HEK293 (cell line): ENCODE measurements around the gene XPNPEP1.
A peak's percentile ranks its signal among the peaks of the same experiment; 100 is the strongest.

Source experiments
- CTCF ChIA-PET: fragments of 350-600 bp; formaldehyde crosslinking; extraction: SDS; loops from one replicate; lab custom pipeline; 2021; ENCODE audit warnings: antibody characterized with exemption; lab: Yijun Ruan, JAX
- POLR2A ChIA-PET: fragments of 300-600 bp; formaldehyde crosslinking; extraction: SDS; loops from one replicate; lab custom pipeline; 2020; ENCODE audit warnings: antibody characterized with exemption, inconsistent platforms; lab: Yijun Ruan, JAX
- H3K27ac ChIP-seq: fragments of 200-500 bp; sonication (Bioruptor generic); 2 replicates; pipeline ENCODE4 v1.5.1; 2014; ENCODE audit warnings: low read depth, low read length, control low read depth, inconsistent platforms; ENCODE audit errors: extremely low read depth
- H3K36me3 ChIP-seq, 2 experiments: fragments of 200-500 bp in 1 of 2; sonication (Bioruptor generic) in 1 of 2; 1 replicate in 1 of 2; 2 replicates in 1 of 2; pipeline ENCODE4 v1.5.1; 2014 to 2017; ENCODE audit warnings: inconsistent platforms in 2 of 2, low read length in 2 of 2; ENCODE audit not compliant: control insufficient read depth in 2 of 2, insufficient read depth in 1 of 2
- H3K4me1 ChIP-seq: fragments of 200-500 bp; sonication (Bioruptor generic); 2 replicates; pipeline ENCODE4 v1.5.1; 2014; ENCODE audit warnings: mild to moderate bottlenecking, low read length, inconsistent platforms; ENCODE audit not compliant: control insufficient read depth, insufficient read depth
- H3K4me3 ChIP-seq: 2 replicates; pipeline ENCODE4 v1.5.1; 2011; ENCODE audit warnings: low read depth, mild to moderate bottlenecking, control low read depth, low read length, moderate library complexity
- H3K9me3 ChIP-seq: fragments of 200-500 bp; sonication (Bioruptor generic); 2 replicates; pipeline ENCODE4 v1.5.1; 2014; ENCODE audit warnings: low read depth, low read length, inconsistent platforms; ENCODE audit not compliant: control insufficient read depth, insufficient read depth
- HOXC10 ChIP-seq: sonication (generic); formaldehyde crosslinking; IDR thresholded peaks from 2 replicates; pipeline ENCODE4 v1.8.1; 2023; ENCODE audit warnings: mild to moderate bottlenecking, missing genetic modification reagents
- OVOL3 ChIP-seq: fragments of 450-650 bp; formaldehyde crosslinking; IDR thresholded peaks from 2 replicates; pipeline ENCODE4 v1.5.1; 2016; ENCODE audit warnings: missing biosample characterization, missing genetic modification characterization
- PRDM10 ChIP-seq: fragments of 450-650 bp; formaldehyde crosslinking; IDR thresholded peaks from 2 replicates; pipeline ENCODE4 v1.5.1; 2016; ENCODE audit warnings: missing biosample characterization, missing genetic modification characterization
- TCF7L2 ChIP-seq: IDR thresholded peaks from 2 replicates; pipeline ENCODE4 v1.6.1; 2011; ENCODE audit warnings: low read depth, mild to moderate bottlenecking, inconsistent platforms, low read length, moderate library complexity, borderline replicate concordance
- YY1 ChIP-seq: fragments of 450-650 bp; formaldehyde crosslinking; IDR thresholded peaks from 2 replicates; pipeline ENCODE4 v1.5.1; 2018; ENCODE audit warnings: missing biosample characterization, missing genetic modification characterization
- ZBTB49 ChIP-seq: fragments of 450-650 bp; formaldehyde crosslinking; IDR thresholded peaks from 2 replicates; pipeline ENCODE4 v1.5.1; 2016; ENCODE audit warnings: missing biosample characterization, missing genetic modification characterization, low read depth
- ZNF10 ChIP-seq: fragments of 450-650 bp; formaldehyde crosslinking; IDR thresholded peaks from 2 replicates; pipeline ENCODE4 v1.5.1; 2017; ENCODE audit warnings: missing biosample characterization, missing genetic modification characterization
- ZNF148 ChIP-seq: fragments of 450-650 bp; formaldehyde crosslinking; IDR thresholded peaks from 2 replicates; pipeline ENCODE4 v1.5.0; 2017; ENCODE audit warnings: missing biosample characterization, missing genetic modification characterization, borderline replicate concordance
- ZNF157 ChIP-seq: fragments of 450-650 bp; formaldehyde crosslinking; IDR thresholded peaks from 2 replicates; pipeline ENCODE4 v1.5.1; 2016; ENCODE audit warnings: missing biosample characterization, missing genetic modification characterization
- ZNF292 ChIP-seq: fragments of 450-650 bp; formaldehyde crosslinking; IDR thresholded peaks from 2 replicates; pipeline ENCODE4 v1.5.1; 2016; ENCODE audit warnings: low read depth, missing biosample characterization, missing genetic modification characterization, borderline replicate concordance
- ZNF521 ChIP-seq: fragments of 450-650 bp; formaldehyde crosslinking; IDR thresholded peaks from 2 replicates; pipeline ENCODE4 v1.5.1; 2017; ENCODE audit warnings: missing biosample characterization, mild to moderate bottlenecking, missing genetic modification characterization
- ZNF530 ChIP-seq: fragments of 450-650 bp; formaldehyde crosslinking; IDR thresholded peaks from 2 replicates; pipeline ENCODE4 v1.5.1; 2016; ENCODE audit warnings: low read depth, missing biosample characterization, missing genetic modification characterization
- ZNF776 ChIP-seq: fragments of 450-650 bp; formaldehyde crosslinking; IDR thresholded peaks from 2 replicates; pipeline ENCODE4 v1.5.0; 2017; ENCODE audit warnings: missing biosample characterization, missing genetic modification characterization, borderline replicate concordance
- ZNF777 ChIP-seq: fragments of 450-650 bp; formaldehyde crosslinking; IDR thresholded peaks from 2 replicates; pipeline ENCODE4 v1.5.1; 2017; ENCODE audit warnings: missing biosample characterization, missing genetic modification characterization, borderline replicate concordance
- ZSCAN18 ChIP-seq: fragments of 450-650 bp; formaldehyde crosslinking; IDR thresholded peaks from 2 replicates; pipeline ENCODE4 v1.5.1; 2016; ENCODE audit warnings: missing biosample characterization, missing genetic modification characterization
- TF ChIP-seq, protein P1 (sequence below): IDR thresholded peaks from 2 replicates; pipeline ENCODE4 v1.6.1; 2011; ENCODE audit warnings: mild to moderate bottlenecking, low read depth, low read length, borderline replicate concordance

Gene XPNPEP1

DNA sequence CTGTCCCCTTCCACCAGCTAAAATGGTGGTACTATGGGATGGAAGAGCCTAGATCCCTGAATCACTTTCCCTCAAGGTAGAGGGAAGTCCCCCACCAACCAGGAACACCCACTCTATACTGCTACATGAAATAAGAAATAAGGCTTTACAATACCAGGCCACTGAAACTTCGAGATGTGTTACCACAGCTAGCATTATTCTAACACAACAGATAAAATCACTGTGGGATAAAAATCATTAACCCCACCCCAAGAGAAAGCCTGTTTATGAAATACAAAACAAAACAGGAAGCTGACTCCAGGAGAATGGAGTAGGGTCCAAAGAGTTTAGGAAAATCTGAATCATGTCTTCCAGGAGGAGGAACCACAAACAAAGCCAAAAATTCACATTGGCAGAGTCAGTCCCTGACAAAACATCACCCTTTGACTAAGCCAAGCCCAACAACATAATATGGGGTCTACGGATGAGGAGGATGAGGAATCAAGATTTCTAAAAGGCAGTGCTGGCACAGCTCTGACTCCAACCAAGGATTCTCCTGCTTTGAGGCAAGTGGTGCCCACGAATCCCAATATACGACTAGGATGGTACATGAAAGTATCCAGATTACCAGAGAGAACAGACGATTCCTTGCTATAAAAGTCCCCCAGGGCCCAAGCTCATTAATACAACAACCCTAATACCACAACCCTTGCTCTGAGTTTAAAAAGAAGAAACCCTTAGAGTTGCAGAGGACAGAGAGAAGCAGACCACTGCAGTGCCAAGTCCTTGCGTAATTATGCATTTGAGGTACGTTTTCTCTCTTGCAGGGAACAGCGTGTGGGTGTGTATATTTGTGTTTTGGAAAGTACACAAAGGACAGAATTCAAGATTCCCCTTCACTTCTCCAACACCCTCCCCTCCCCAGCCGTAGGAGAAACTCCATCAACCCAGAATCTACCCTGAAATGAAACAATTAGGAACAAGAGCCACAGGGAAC is 23.7 kb downstream of the XPNPEP1 start (continued):
- TF ChIP-seq, protein P1, sequence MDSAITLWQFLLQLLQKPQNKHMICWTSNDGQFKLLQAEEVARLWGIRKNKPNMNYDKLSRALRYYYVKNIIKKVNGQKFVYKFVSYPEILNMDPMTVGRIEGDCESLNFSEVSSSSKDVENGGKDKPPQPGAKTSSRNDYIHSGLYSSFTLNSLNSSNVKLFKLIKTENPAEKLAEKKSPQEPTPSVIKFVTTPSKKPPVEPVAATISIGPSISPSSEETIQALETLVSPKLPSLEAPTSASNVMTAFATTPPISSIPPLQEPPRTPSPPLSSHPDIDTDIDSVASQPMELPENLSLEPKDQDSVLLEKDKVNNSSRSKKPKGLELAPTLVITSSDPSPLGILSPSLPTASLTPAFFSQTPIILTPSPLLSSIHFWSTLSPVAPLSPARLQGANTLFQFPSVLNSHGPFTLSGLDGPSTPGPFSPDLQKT, result no peak
- TF ChIP-seq ZNF521 (tag by site-specific recombination) (no peak), OVOL3 (tag by site-specific recombination) (no peak), ZBTB49 (tag by site-specific recombination) (no peak), HOXC10 (no peak), YY1 (tag by site-specific recombination) (no peak)

DNA sequence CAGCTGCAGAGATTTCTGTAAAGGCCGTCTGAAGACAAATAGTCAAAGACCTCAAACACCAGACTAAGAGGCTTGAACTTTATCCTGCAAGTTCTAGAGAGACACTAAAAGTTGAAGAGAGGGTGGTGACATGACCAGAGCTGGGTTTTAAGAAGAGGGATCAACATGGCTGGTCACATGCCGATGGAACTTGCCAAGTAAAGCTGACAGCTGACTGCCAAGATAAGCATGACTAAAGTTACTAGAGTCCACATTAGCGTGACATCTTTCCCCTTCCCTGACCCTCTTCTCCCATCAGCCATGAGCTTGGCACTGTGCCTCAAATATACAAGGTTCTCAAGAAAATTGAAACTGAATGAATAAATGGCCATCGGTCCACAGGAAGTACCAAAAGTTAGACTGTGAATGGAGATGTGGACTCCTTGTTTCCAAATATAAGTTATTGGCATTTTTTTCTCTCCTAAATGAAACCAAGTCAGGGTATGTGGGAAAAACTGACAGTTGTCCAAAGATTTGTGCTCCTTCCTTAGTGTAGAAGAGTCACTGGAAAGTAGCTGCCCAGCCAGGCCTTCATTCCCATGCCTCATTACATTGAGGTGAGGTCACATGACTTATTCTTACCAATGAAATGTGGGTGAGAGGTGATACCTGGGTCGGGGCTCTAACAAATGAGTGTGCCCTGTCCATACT is 24.5 kb downstream of the XPNPEP1 start:
- Histone ChIP-seq H3K27ac (no peak overlapping the region), H3K9me3 (no peaks in the 10 kb centered on the region), H3K36me3 (peaks cover 0 to 25% of the 10 kb centered on the region in 2 experiments; a peak in 1 of 3 replicates)
- CTCF ChIA-PET, result interaction anchor here (0.7 to 3.6 kb wide), 3 partner anchors 15 to 381 kb away, joined by 3 to 20 read pairs (median 9); no protein-coding TSS in a partner anchor
- TF ChIP-seq ZNF530 (tag by site-specific recombination), result no peak
- TF ChIP-seq PRDM10, result 0 out of 2 replicates have a peak, but pooled peaks have one; percentile 11
- TF ChIP-seq ZNF776, result 0 out of 2 replicates have a peak, but pooled peaks have one; percentile 33
- TF ChIP-seq ZNF777 (tag by site-specific recombination), result no peak
- no peak for TF ChIP-seq TCF7L2
- TF ChIP-seq ZSCAN18 (tag by site-specific recombination), result no peak
- no peak for TF ChIP-seq ZNF292 (tag by site-specific recombination)
- TF ChIP-seq ZNF148 (tag by site-specific recombination), result no peak
- no peak for TF ChIP-seq ZNF157 (tag by site-specific recombination)
- TF ChIP-seq ZNF10 (tag by site-specific recombination), result no peak
- TF ChIP-seq, all 188 proteins: peak for 2
- no peak overlapping the region for H3K4me3 ChIP-seq
- peaks cover 7% of the 10 kb centered on the region; the same call in 1 of the 2 replicates for H3K4me1 ChIP-seq
- POLR2A ChIA-PET, result no interaction called here
